Measurements from ENCODE around the gene NINJ2.

The NINJ2 gene

DNA sequence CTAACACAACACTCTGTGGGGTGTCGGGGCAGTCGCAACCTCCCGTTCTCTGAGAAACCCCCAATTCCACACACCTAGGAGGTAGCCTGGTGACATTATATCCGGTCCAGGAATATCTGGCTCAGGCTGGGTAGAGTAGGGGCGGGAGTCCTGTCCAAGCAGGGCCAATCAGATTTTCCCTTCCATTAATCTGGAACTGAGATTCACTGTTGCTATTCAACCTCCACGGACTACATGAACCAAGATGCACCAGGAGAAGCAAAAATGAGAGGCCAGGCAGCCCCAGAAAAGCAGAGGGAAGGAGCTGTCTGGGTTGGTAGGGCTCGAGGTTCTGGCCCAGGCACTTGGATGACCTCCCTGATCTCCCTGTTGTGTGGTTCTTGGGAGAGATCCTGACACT is 51.0 kb downstream of the NINJ2 start:
- no peak for DNase-seq

DNA sequence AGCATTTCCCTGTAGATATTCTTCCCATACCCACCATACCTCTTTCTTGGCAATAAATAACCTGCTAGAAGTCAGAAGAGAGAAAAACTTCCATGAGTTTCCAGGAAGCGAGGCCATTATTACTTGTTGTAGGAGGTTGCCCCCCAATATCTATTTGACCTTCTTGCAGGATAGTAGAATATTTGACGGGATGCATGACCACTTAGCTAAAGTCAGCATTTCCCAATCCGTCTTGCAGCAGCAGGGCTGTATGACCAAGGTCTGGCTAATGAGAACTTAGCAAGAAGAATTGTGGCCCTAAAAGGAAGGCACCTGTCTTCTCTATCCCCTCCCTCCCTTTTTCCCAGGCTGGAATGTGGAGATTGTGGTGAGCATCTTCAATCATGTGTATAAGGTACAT is 51.5 kb downstream of the NINJ2 start:
- DNase-seq: no peak

DNA sequence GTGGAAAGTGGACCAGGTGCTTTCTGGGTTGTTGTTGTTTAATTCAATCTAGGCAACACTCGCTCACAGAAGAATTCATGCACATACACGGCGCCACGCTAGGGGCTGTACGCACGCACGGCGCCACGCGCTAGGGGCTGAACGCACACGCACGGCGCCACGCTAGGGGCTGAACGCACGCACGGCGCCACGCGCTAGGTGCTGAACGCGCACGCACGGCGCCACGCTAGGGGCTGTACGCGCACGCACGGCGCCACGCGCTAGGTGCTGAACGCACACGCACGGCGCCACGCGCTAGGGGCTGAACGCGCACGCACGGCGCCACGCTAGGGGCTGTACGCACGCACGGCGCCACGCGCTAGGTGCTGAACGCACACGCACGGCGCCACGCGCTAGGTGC is 54.3 kb downstream of the NINJ2 start:
- DNase-seq: no peak

DNA sequence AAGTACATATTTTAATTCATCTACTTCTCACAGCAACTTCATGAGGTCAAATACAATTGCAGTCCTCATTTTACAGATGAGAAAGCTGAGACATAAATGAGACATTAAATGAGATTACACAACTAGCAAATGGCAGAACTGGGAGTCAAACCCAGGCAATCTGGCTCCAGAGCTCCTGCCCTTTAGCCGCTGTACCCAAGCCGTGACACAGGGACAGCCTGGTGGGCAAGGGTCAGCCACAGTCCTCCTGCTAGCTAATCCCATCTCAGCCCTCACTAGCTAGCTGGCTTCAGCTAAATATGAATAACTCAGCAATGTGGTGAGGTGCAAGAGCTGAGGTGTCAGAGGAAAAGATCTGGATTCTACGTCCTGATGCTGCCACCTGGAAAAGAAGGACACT is 54.8 kb downstream of the NINJ2 start:
- DNase-seq: no peak

DNA sequence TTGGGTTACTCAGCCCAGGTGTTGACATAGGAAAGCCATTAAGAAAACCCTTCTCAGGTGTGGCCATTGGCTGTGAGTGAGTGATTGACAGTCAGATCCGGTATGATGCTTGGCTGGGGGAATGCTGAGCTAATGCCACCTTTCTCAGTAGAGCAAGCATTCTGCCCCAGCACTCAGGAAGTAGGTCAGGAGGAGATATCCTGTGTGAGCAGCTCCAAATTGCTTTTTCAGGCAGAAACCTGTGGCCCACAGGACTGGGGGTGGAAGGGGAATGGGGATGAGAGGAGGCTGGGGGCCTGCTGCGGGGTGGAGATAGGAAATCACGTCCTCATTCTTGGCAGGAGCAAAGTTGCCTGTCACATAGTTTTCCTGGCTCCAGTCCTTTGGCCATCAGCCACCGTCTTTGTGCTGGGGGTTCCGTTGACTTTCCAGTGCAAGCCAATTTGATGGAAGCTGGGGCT is 55.7 kb downstream of the NINJ2 start:
- DNase-seq: peak; percentile 34

DNA sequence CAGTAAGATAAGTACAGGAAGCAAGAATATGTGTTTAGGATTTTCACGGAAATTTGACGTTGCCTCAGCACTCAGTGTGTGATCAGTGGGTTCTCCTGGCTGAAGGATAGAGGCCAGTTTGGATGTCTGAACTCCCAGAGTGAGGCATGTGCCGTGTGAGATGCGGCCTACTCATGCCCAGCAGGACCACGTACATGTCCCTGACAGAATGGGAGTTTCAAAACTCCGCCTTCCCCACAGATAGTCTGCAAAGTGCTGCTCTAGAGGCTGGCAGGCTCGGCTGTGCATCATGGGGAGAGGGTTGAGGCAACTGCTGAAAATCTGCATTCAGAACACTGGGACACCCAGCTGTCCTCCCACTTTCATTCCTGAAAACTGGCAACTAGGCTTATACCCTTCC is 58.3 kb downstream of the NINJ2 start:
- DNase-seq: no peak

DNA sequence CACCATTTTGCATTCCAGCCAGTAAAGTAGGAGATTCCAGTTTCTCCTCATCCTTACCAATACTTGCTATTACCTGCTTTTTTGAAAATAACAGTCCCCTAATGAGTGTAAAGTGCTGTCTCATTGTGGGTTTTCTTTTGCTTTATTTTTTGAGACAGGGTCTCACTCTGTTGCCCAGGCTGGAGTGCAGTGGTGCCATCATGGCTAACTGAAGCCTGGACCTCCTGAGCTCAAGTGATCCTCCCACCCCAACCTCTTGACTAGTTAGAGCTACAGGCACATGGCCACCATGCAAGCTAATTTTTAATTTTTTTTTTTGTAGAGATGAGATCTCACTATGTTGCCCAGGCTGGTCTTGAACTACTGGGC is 60.6 kb downstream of the NINJ2 start:
- DNase-seq: no peak

DNA sequence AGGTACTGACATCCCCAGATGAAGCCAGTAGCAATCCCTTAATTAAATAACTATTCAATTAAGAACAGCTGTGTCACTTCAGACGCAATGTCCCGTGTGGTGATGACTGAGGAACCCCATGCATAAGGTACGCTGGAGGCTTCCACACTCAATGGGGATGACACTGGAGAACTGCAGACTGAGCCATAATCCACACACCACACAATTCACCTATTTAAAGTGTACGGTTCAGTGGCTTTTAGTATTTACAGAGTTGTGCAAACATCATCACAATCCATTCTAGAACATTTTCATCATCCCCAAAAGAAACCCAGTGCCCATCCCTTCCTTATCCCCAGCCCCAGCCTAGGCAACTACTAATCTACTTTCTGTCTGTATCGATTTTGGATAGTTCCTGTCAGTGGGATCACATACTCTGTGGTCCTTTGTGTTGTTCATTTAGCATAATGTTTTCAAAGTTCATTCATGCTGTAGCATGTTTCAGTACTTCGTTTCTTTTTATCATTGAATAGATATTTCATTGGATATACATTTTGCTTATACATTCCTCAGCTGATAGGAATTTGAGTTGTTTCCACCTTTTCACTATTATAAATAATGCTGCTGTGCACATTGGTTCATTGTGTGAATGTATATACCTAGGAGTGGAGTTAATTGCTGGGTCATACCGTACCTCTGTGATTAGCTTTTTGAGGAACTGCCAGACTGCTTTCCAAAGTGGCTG is 61.1 kb downstream of the NINJ2 start:
- no peak for DNase-seq

DNA sequence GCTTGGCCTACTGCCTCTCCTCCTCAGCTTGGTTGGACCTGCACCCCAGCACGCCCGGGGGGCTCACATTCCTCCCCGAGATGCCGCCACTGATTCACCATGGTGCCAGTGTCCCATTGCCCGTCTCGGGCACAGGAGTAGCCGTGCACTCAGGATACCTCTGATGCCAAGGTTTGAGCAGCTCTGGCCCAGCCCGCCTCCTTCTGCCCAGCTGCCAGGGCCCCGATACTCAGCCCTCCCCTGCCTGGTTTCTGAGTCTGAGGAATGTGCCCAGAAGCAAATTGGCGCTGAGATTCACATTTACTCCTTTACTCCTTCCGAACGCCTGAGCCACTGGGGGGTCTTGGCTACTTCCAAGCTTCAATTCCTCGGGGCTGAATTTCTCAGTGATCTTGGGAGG is 63.5 kb downstream of the NINJ2 start:
- no peak for DNase-seq

DNA sequence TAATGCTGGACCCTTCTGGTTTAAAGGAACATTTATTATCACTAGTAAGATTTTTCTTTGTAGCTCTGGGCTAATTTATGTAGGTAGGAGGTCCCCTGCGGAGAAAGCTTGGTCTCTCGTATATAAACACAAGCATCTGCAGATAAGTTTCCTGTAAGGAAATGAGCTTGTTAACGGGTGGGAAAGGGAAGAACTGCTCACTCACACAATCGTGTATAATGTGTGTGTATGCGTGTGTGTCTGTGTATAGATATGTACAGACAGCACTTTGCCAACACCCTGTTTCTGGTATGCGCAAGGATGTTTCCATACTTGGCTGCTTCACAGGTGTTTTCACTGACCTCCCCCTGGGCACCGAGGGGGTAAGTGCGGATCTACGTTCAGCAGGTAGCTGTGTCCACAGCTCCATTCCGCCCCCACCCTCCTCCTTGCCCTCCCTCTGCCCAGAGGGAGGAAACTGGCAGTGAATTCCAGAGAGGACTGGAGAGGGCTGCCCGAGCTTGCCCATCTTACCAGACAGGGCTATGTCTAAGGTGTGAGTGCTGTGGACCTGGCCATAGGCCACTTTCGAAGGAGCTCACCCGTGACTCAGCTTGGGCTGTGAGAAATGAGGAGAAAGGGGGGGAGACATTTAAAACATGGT is 65.2 kb downstream of the NINJ2 start:
- no peak for DNase-seq

DNA sequence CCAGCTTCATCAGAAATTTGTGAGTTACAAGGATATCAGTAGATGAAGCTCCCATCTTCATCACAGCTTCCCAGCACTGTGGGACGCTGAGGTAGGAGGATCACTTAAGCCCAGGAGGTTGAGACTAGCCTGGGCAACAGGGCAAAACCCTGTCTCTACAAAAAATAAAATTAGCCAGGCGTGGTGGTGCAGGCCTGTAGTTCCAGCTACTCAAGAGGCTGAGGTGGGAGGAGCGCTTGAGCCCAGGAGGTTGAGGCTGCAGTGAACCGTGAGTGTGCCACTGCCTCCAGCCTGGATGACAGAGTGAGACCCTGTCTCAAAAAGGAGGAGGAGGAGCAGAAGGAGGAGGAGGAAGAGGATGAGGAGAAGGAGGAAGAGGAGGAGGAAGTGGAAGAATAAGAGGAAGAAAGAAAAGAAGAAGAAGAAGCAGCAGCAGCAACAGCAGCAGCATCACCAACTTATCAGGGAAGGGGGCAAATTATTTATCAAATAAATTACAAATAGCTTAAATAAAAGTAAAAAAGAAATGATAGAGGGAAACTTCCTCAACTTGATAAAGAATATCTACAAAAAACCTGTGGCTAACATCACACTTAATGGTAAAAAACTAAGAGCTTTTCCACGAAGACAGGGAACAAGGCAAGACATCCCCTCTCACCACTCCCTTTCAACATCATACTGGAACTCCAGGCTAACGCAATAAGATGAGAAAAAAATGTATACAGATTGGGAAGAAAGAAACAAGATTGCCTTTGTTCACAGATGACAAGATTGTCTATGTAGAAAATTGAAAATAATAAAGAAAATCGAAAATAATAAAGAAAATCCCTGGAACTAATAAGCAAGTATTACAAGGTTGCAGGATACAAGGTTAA is 69.6 kb downstream of the NINJ2 start:
- no peak for DNase-seq

DNA sequence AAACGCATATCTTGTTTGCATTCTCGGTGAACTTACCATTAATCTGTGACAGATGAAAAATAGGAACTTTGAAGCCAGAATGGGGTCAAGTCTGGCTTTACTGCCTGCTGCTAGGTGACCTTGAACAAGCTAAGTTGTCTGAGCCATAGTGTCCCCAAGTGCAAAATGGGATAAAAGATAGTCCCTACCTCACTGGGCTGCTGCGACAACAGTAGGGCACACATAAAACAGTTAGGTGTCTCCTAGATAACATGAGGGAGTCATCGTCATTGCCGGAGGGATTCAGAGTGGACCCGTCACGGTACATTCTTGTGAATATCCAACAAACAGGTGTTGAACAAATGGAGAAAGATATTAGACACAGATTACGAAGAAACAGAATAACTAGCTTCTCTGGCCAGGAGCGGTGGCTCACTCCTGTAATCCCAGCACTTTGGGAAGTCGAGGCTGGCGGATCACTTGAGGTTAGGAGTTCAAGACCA is 71.2 kb downstream of the NINJ2 start:
- no peak for DNase-seq

DNA sequence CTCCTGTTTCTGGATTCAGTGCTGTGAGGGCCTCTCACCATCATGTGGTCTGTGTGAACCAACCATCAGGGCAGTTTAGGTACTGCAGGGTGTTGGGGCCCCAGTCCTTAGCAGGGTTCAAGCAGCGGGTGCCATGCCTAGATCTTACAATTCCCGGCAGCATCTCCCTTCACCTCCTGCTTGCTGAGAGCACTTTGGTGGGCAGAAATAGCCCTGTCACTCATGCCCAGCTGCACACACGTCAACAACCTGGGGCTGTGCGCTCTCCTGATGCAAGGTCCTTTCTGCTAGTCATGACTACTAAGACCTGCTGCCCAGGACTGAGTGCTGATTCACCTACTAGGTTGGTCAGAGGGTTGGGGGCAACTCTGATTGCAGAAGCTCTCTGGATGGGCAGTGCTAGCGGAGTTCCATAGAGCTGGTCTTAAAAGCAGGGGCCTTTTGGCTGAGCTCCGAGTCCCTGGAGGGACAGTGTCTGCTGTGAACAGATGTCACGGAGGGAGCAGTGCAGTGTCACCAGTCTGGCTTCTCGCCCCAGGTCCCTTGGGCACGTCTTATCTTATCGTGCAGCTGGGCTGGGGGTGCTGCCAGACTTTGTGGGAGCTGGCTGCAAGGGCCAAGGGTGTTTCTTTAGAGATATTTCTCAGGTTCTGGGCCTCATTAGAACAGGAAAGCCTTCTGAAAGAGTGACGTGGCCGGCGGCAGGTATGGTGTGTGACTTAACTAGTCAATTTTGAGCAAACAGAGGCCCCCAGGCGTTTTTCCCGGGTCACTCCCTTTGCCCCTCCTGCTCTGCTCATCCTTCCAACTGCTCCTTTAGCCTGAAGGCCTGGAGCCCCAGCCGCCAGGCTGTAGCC is 71.8 kb downstream of the NINJ2 start:
- peak; percentile 71 for DNase-seq

DNA sequence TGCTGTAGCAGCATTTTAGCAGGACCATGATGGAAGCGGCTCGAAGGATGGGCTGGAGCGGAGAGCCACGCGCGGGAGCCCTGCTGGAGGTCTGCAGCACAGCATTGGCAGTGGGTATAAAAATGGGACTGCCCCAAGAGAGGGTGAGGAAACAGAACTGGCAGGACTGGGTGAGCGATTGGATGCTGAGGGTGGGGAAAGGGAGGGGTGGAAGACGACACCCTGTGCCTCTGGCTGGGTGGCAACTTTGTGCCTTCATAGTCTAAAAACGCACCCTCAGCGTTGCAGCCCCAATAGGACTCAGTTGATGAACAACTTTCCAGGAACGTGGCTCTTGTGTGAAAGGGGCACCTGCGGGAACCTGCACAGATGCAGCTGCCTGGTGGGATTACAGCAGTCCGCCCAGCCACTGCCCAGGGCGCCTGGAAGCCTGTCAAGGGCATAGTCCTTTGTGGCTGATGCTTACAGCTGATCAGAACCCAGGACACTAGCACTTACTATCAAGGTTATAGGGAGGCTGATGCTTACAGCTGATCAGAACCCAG is 73.0 kb downstream of the NINJ2 start:
- no peak for DNase-seq

DNA sequence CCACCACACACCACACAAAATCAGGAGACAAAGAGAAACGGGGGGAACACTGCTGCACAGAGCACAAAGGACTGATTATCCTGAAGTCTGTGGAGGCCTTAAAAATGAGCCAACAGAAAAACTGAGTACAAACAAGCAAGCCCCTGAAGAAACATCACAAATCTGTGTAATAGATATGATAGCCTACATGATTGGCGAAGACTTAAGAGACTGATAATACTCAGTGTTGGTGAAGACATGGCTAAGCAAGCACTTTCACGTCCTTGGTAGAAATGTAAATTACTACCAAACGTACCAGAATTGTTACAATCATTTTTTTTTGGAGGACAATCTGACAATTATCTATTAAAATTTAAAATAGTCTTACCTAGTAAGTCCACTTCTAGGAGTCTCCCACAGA is 74.6 kb downstream of the NINJ2 start:
- no peak for DNase-seq

DNA sequence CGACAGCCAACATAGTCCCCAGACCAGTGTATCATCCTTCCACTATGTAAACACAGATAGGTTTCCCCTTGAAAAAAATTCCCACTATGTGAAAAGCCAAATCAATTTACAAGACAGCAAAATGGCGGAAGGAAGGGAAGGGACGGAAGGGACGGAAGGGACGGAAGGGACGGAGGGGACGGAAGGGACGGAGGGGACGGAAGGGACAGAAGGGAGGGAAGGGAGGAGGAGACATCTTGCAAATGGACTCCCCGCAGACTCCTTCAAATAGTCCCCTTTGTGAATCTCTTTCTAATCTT is 75.3 kb downstream of the NINJ2 start:
- DNase-seq: no peak

DNA sequence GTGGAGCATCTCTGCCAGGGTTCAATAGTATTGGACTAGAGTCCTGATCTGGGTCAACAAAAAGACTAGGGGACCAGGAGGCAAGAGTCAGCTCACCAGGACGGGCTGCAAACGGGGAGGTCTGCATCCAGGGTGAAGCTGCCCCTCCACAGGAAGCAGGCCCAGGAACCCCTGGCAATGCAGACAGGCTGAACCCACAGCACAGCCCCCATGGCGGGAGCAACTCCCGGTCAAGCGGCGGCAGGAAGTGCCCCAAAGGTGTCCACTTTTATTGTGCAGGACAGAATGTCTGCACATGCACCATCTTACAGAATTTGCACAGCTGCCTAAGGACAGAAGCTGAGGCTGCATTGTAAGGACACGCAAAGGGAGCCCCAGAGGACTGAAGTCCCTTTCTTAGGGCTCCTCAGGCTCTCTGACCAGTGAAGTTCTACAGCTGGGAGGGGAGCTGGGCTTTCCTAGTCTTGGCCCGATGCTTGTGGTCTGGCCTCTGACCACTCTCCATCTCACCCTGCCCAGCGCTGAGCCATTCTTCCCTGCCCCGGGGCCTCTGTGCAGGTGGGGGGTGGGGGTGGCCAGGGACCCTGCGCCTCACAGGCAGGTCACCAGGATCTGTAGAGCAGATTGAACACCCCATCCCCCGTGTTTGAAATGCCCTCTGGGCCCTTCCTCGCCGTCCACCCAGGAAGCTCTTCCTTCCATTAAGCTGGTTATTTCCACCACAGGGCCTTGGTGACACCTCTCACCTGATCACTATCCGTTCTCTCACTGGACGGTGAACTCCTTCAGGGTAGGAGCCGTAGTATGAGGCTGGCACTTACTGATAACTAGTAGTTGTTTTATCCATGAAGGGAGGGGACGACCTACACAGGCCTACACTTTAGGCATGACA is 75.9 kb downstream of the NINJ2 start:
- no peak for DNase-seq

DNA sequence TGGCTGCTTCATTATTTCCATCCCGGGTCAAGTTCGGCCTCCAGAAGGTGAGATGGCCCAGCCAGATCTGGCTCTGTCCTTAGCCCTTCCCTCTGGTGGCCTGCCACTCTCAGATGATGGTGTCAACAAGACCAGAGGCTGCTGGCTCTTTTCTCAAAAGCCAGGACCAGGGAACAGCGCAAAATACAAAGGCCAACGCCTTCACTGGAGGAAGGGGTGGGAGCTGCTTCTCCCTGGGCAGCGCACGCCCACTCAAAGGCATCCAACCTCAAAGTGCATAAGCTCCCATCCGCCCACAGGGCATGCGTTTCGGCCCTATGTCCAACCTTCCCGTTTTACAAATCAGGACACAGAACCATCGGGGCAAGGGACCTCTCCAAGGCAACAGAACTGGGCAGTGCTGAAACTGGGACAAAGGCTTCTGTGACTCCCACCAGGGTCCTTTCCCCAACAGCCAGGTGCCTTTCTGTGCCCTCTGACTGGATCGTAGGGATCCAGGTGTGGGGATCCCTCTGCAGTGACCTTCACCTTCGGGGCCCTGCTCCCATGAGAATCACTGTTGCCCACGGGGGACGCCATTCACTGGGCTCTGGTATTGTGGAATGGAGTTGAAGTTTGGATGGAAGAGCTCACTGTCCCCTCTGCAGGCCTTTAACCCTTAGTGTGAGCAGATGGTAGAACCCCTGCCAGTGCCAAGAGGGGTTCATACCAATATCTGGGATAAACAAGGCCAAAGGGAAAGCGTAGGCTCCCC is 76.8 kb downstream of the NINJ2 start:
- DNase-seq: no peak

DNA sequence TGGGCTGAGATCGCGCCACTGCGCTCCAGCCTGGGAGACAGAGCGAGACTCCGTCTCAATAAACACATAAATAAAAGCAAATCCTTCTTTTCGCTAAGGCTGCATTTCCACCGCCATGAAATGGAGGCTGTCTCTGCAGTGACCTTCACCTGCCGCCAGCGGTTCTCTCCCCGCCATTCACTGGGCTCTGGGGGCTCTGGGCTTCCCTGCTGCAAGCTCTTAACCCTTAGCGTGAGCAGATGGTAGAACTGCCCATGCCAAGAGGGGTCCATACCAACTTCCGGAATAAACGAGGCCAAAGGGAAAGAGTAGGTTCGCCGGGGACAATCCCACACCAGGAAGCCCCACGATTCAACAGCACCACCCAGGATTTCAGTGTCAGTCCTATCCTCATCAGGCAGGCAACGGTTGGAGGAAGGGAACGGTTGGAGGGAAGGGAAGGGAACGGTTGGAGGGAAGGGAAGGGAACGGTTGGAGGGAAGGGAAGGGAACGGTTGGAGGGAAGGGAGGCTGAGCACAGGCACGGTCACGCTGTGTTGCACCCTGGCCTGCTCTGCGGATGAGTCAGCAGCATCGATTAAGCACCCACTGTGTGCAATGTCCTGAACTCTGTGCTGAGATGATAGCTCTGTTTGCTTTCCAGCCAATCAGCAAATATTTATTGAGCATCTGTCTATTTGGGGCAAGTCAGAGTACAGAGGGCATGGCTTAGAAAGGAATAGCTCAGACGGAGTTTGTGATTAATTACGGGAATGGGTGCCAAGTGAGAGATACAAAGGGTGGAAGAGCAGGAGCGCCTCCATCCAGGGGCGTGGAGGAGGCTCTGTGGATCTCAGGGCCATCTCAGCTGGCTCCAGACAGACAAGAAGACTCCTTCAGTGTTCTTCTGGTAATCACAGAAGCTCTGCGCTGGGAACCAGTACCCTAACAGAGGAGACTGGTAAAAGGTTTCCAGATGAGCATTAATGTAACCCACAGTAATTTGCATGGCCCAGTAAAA is 77.9 kb downstream of the NINJ2 start:
- no peak for DNase-seq
